ENCODE data around the gene LILRA5. TPM values are rescaled to one million over a fixed set of nuclear protein-coding genes. Genes with fewer than 3 reads are reported as not detected.
"Not testable (repeated sequence)": the region's sequence is repeated elsewhere in the genome, so short reads cannot be mapped to it uniquely, and the experiment has no call there.

The LILRA5 gene
- total RNA-seq, 1 donor from 2014 or later, result not detected

GRCh38 chr19:54329476-54330165 is 16.7 kb upstream of the LILRA5 start:
- Histone ChIP-seq H3K4me3 (ENCODE audit: insufficient read depth, low read depth, low read length) (no peak overlapping the region), H3K79me2 (ENCODE audit: insufficient read depth, low read length) (no peaks in the 10 kb centered on the region), H4K20me1 (ENCODE audit: insufficient read depth, low read length) (no peaks in the 10 kb centered on the region), H3K4me1 (ENCODE audit: insufficient read depth, low read length) (no peaks in the 10 kb centered on the region), H3K27me3 (ENCODE audit: insufficient read depth, low read length) (no peaks in the 10 kb centered on the region), H3K27ac (ENCODE audit: low read depth, low read length) (no peak overlapping the region), H2AFZ (ENCODE audit: low read depth, low read length) (no peak overlapping the region), H3K36me3 (ENCODE audit: insufficient read depth, low read length) (no peaks in the 10 kb centered on the region), H3K4me2 (ENCODE audit: low read length) (no peak overlapping the region), H3K9me3 (ENCODE audit: insufficient read depth, low read depth, low read length) (no peaks in the 10 kb centered on the region), H3K9ac (ENCODE audit: low read length) (no peak overlapping the region)
- H3K4me3 Mint-ChIP-seq (ENCODE audit: unreplicated experiment), result no peak overlapping the region
- no peaks in the 10 kb centered on the region for H3K4me1 Mint-ChIP-seq (ENCODE audit: low read depth, unreplicated experiment)
- peaks cover 36% of the 10 kb centered on the region for H3K27me3 Mint-ChIP-seq (ENCODE audit: low read depth, unreplicated experiment)
- DNase-seq (ENCODE audit: low read depth) (no peak), FAIRE-seq (no peak)
- no peak overlapping the region for H3K27ac Mint-ChIP-seq (ENCODE audit: unreplicated experiment)
- peaks cover 3% of the 10 kb centered on the region for H3K9me3 Mint-ChIP-seq (ENCODE audit: unreplicated experiment)
- H3K36me3 Mint-ChIP-seq (ENCODE audit: low read depth, unreplicated experiment), result no peaks in the 10 kb centered on the region
- TF ChIP-seq EZH2 (IDR thresholded peaks at IDR 0.05; ENCODE audit: insufficient read depth, low read length) (no peak), CTCF (IDR thresholded peaks at IDR 0.05; ENCODE audit: insufficient read depth, low read depth, low read length) (no peak)

GRCh38 chr19:54328781-54329180 is 15.8 kb upstream of the LILRA5 start:
- DNase-seq (ENCODE audit: low read depth); H4K20me1 ChIP-seq (ENCODE audit: insufficient read depth, low read length); H3K4me1 ChIP-seq (ENCODE audit: insufficient read depth, low read length); FAIRE-seq; H3K27ac Mint-ChIP-seq (ENCODE audit: unreplicated experiment); H3K79me2 ChIP-seq (ENCODE audit: insufficient read depth, low read length); H3K36me3 ChIP-seq (ENCODE audit: insufficient read depth, low read length); H2AFZ ChIP-seq (ENCODE audit: low read depth, low read length); H3K36me3 Mint-ChIP-seq (ENCODE audit: low read depth, unreplicated experiment); H3K9me3 ChIP-seq (ENCODE audit: insufficient read depth, low read depth, low read length); H3K4me2 ChIP-seq (ENCODE audit: low read length); H3K27ac ChIP-seq (ENCODE audit: low read depth, low read length); H3K9ac ChIP-seq (ENCODE audit: low read length); H3K27me3 ChIP-seq (ENCODE audit: insufficient read depth, low read length); H3K4me3 Mint-ChIP-seq (ENCODE audit: unreplicated experiment); H3K4me3 ChIP-seq (ENCODE audit: insufficient read depth, low read depth, low read length); H3K4me1 Mint-ChIP-seq (ENCODE audit: low read depth, unreplicated experiment); H3K9me3 Mint-ChIP-seq (ENCODE audit: unreplicated experiment): not testable (repeated sequence)
- H3K27me3 Mint-ChIP-seq (ENCODE audit: low read depth, unreplicated experiment), result peaks cover 32% of the 10 kb centered on the region

GRCh38 chr19:54325631-54326030 is 12.7 kb upstream of the LILRA5 start:
- no peaks in the 10 kb centered on the region for H4K20me1 ChIP-seq (ENCODE audit: insufficient read depth, low read length)
- no peak overlapping the region for H3K27ac Mint-ChIP-seq (ENCODE audit: unreplicated experiment)

More at GRCh38 chr19:54325631-54326030, 12.7 kb upstream of the LILRA5 start:
- H3K4me1 ChIP-seq (ENCODE audit: insufficient read depth, low read length), result no peaks in the 10 kb centered on the region
- H3K27me3 Mint-ChIP-seq (ENCODE audit: low read depth, unreplicated experiment), result peaks cover 32% of the 10 kb centered on the region
- H3K4me1 Mint-ChIP-seq (ENCODE audit: low read depth, unreplicated experiment), result no peaks in the 10 kb centered on the region
- DNase-seq (ENCODE audit: low read depth), result no peak
- no peaks in the 10 kb centered on the region for H3K27me3 ChIP-seq (ENCODE audit: insufficient read depth, low read length)
- FAIRE-seq, result no peak
- no peaks in the 10 kb centered on the region for H3K36me3 Mint-ChIP-seq (ENCODE audit: low read depth, unreplicated experiment)
- H3K4me2 ChIP-seq (ENCODE audit: low read length), result no peak overlapping the region
- peaks cover 3% of the 10 kb centered on the region for H3K9me3 Mint-ChIP-seq (ENCODE audit: unreplicated experiment)
- TF ChIP-seq EZH2 (IDR thresholded peaks at IDR 0.05; ENCODE audit: insufficient read depth, low read length) (no peak), CTCF (IDR thresholded peaks at IDR 0.05; ENCODE audit: insufficient read depth, low read depth, low read length) (no peak)
- no peak overlapping the region for H3K9ac ChIP-seq (ENCODE audit: low read length)
- no peak overlapping the region for H3K27ac ChIP-seq (ENCODE audit: low read depth, low read length)
- no peaks in the 10 kb centered on the region for H3K36me3 ChIP-seq (ENCODE audit: insufficient read depth, low read length)
- H3K9me3 ChIP-seq (ENCODE audit: insufficient read depth, low read depth, low read length), result no peaks in the 10 kb centered on the region
- no peak overlapping the region for H3K4me3 Mint-ChIP-seq (ENCODE audit: unreplicated experiment)
- no peaks in the 10 kb centered on the region for H3K79me2 ChIP-seq (ENCODE audit: insufficient read depth, low read length)
- no peak overlapping the region for H2AFZ ChIP-seq (ENCODE audit: low read depth, low read length)
- H3K4me3 ChIP-seq (ENCODE audit: insufficient read depth, low read depth, low read length), result no peak overlapping the region
